ENCODE results near the gene GID8. TPM values are rescaled to one million over a fixed set of nuclear protein-coding genes. Genes with fewer than 3 reads are reported as not detected.

Gene GID8
- 10 to 100 TPM; 39.2 to 42.2 TPM for total RNA-seq

GRCh38 chr20:62938105-62938888 lies at the start of gene GID8:
GID8 (plus strand) TSS chr20:62938147; CDS start chr20:62941503, 3,356 bp downstream.
- CTCF ChIA-PET, result interaction anchor here (1.0 to 5.9 kb wide), 7 partner anchors 11 to 71 kb away, joined by 3 to 47 read pairs (median 7); partner anchors contain the start of gene DIDO1
- peak; percentile 68 for DNase-seq
- intact Hi-C loops (cut with micrococcal nuclease), result no loop called here
- Mint-ChIP-seq H3K4me1 (ENCODE audit: low read depth) (peaks cover 29% of the 10 kb centered on the region), H3K27ac (peak within 1 kb of the TSS; percentile 98), H3K36me3 (ENCODE audit: low read depth) (peaks cover 36% of the 10 kb centered on the region), H3K27me3 (no peaks in the 10 kb centered on the region), H3K4me3 (peak within 1 kb of the TSS; percentile 95), H3K9me3 (no peaks in the 10 kb centered on the region)
- peak; percentile 59 for ATAC-seq
- TF ChIP-seq CTCF (IDR thresholded peaks at IDR 0.05), result no peak
- POLR2A ChIA-PET, result interaction anchor here (0.8 to 7.2 kb wide), 12 partner anchors 8 to 335 kb away, joined by 3 to 243 read pairs (median 4); partner anchors contain the start of genes ARFGAP1, DIDO1 and SLC17A9

GRCh38 chr20:62888406-62888805 lies 49.5 kb upstream of the GID8 start:
- Mint-ChIP-seq H3K27ac (no peak overlapping the region), H3K4me1 (ENCODE audit: low read depth) (peaks cover 22% of the 10 kb centered on the region), H3K4me3 (no peak overlapping the region), H3K9me3 (no peaks in the 10 kb centered on the region), H3K27me3 (no peaks in the 10 kb centered on the region), H3K36me3 (ENCODE audit: low read depth) (peaks cover 42% of the 10 kb centered on the region)
- DNase-seq (no peak), ATAC-seq (no peak)
- no peak for TF ChIP-seq CTCF (IDR thresholded peaks at IDR 0.05)
- ChIA-PET CTCF (interaction anchor here (1.2 to 1.9 kb wide), 5 partner anchors 11 to 87 kb away, joined by 3 to 5 read pairs (median 3); no protein-coding TSS in a partner anchor), POLR2A (interaction anchor here (1.5 kb wide), 1 partner anchor 10 kb away, joined by 5 read pairs; no protein-coding TSS in a partner anchor)
- intact Hi-C loops (cut with micrococcal nuclease), result no loop called here

- no peak for TF ChIP-seq CTCF (IDR thresholded peaks at IDR 0.05)
- peaks cover 47% of the 10 kb centered on the region for H3K36me3 Mint-ChIP-seq (ENCODE audit: low read depth)
- no peaks in the 10 kb centered on the region for H3K9me3 Mint-ChIP-seq
- no peaks in the 10 kb centered on the region for H3K27me3 Mint-ChIP-seq
- peaks cover 24% of the 10 kb centered on the region for H3K4me1 Mint-ChIP-seq (ENCODE audit: low read depth)
- CTCF ChIA-PET, result interaction anchor here (1.2 to 1.9 kb wide), 4 partner anchors 11 to 86 kb away, joined by 3 to 5 read pairs (median 4); no protein-coding TSS in a partner anchor
- DNase-seq, result no peak
- no peak for ATAC-seq
- POLR2A ChIA-PET, result interaction anchor here (1.5 kb wide), 1 partner anchor 9 kb away, joined by 5 read pairs; no protein-coding TSS in a partner anchor
- H3K4me3 Mint-ChIP-seq, result no peak overlapping the region
- intact Hi-C loops (cut with micrococcal nuclease), result no loop called here
- H3K27ac Mint-ChIP-seq, result no peak overlapping the region
These were observed 49.0 kb upstream of the GID8 start for GRCh38 chr20:62888910-62889309.

GRCh38 chr20:62889411-62889810 lies 48.5 kb upstream of the GID8 start:
- TF ChIP-seq CTCF (IDR thresholded peaks at IDR 0.05), result no peak
- no peak overlapping the region for H3K27ac Mint-ChIP-seq
- ChIA-PET POLR2A (interaction anchor here (1.5 kb wide), 1 partner anchor 9 kb away, joined by 5 read pairs; no protein-coding TSS in a partner anchor), CTCF (interaction anchor here (0.6 to 2.6 kb wide), 6 partner anchors 10 to 86 kb away, joined by 3 to 14 read pairs (median 4); no protein-coding TSS in a partner anchor)
- peaks cover 24% of the 10 kb centered on the region for H3K4me1 Mint-ChIP-seq (ENCODE audit: low read depth)
- intact Hi-C loops (cut with micrococcal nuclease), result no loop called here
- no peak for DNase-seq
- H3K36me3 Mint-ChIP-seq (ENCODE audit: low read depth), result peaks cover 52% of the 10 kb centered on the region
- ATAC-seq, result no peak
- no peaks in the 10 kb centered on the region for H3K27me3 Mint-ChIP-seq
- H3K4me3 Mint-ChIP-seq, result no peak overlapping the region
- no peaks in the 10 kb centered on the region for H3K9me3 Mint-ChIP-seq
